SK-N-SH (cell line): ENCODE results near the gene CFTR. TPM values are rescaled to one million over a fixed set of nuclear protein-coding genes. Genes with fewer than 3 reads are reported as not detected.

ENCODE experiments used
- CTCF ChIA-PET: fragments of 300-600, 350-600 bp; formaldehyde crosslinking; extraction: SDS; loops from one replicate; lab custom pipeline; 2021; lab: Yijun Ruan, JAX
- POLR2A ChIA-PET: fragments of 350-600 bp; sonication (Branson Sonifier 250); formaldehyde crosslinking; extraction: SDS; loops from one replicate; lab custom pipeline; 2020; ENCODE audit warnings: antibody characterized with exemption, inconsistent platforms; lab: Yijun Ruan, JAX
- DNase-seq: peaks from one replicate; pipeline ENCODE4 v3.0.0; 2012
- H2AFZ ChIP-seq: fragments of 200-600 bp; sonication (generic); 2 replicates; pipeline ENCODE4 v1.8.1; 2016; ENCODE audit warnings: antibody characterized with exemption, mild to moderate bottlenecking, low read depth
- H3F3A ChIP-seq: fragments of 200-600 bp; sonication (generic); replicated peaks from 2 replicates; pipeline ENCODE3; 2016; ENCODE audit warnings: antibody characterized with exemption, mild to moderate bottlenecking; ENCODE audit not compliant: insufficient read depth
- H3K27ac ChIP-seq, 2 experiments: fragments of 200-500 bp in 1 of 2; fragments of 200-600 bp in 1 of 2; sonication (Bioruptor generic) in 1 of 2; sonication (generic), shearing (Covaris generic) in 1 of 2; 2 replicates each; pipeline versions ENCODE4 v1.5.1 to v1.6.1; 2014 to 2016; ENCODE audit warnings: low read depth in 2 of 2, inconsistent platforms in 1 of 2, low read length in 1 of 2, mild to moderate bottlenecking in 1 of 2, mixed read lengths in 1 of 2
- H3K27me3 ChIP-seq: fragments of 200-600 bp; sonication (generic), shearing (Covaris generic); 2 replicates; pipeline ENCODE4 v1.6.1; 2016; ENCODE audit warnings: mixed run types; ENCODE audit not compliant: insufficient read depth
- H3K36me3 ChIP-seq, 2 experiments: fragments of 200-500 bp in 1 of 2; fragments of 200-600 bp in 1 of 2; sonication (Bioruptor generic) in 1 of 2; sonication (generic) in 1 of 2; replicated peaks in 1 of 2; 2 replicates each; pipeline versions ENCODE3 to v1.5.1; 2014 to 2016; ENCODE audit warnings: low read length in 1 of 2, mild to moderate bottlenecking in 1 of 2; ENCODE audit not compliant: insufficient read depth in 2 of 2, control insufficient read depth in 1 of 2
- H3K4me1 ChIP-seq, 2 experiments: fragments of 200-500 bp in 1 of 2; fragments of 200-600 bp in 1 of 2; sonication (Bioruptor generic) in 1 of 2; sonication (generic), shearing (Covaris generic) in 1 of 2; 2 replicates each; pipeline versions ENCODE4 v1.5.1 to v1.6.1; 2014 to 2016; ENCODE audit warnings: low read depth in 1 of 2, low read length in 1 of 2, mixed run types in 1 of 2; ENCODE audit not compliant: insufficient read depth in 2 of 2, control insufficient read depth in 1 of 2
- H3K4me2 ChIP-seq: fragments of 200-600 bp; sonication (generic), shearing (Covaris generic); 2 replicates; pipeline ENCODE4 v1.6.1; 2017; ENCODE audit warnings: mixed run types
- H3K4me3 ChIP-seq, 2 experiments: fragments of 200-500 bp in 1 of 2; fragments of 200-600 bp in 1 of 2; sonication (Bioruptor generic) in 1 of 2; sonication (generic), shearing (Covaris generic) in 1 of 2; 2 replicates each; pipeline versions ENCODE4 v1.5.1 to v1.8.1; 2014 to 2016; ENCODE audit warnings: low read depth in 2 of 2, inconsistent platforms in 1 of 2, low read length in 1 of 2, mild to moderate bottlenecking in 1 of 2, mixed read lengths in 1 of 2, moderate library complexity in 1 of 2
- H3K79me2 ChIP-seq: fragments of 200-600 bp; sonication (generic); 2 replicates; pipeline ENCODE4 v1.8.1; 2017; ENCODE audit warnings: mild to moderate bottlenecking; ENCODE audit not compliant: insufficient read depth
- H3K9ac ChIP-seq: fragments of 200-600 bp; sonication (generic); 2 replicates; pipeline ENCODE4 v1.6.1; 2017; ENCODE audit warnings: mixed run types
- H3K9me2 ChIP-seq: fragments of 200-600 bp; sonication (generic); 2 replicates; pipeline ENCODE4 v1.6.1; 2017; ENCODE audit warnings: mixed run types
- H3K9me3 ChIP-seq: fragments of 200-600 bp; sonication (generic); 2 replicates; pipeline ENCODE4 v1.6.1; 2017; ENCODE audit warnings: mixed run types, mild to moderate bottlenecking, moderate library complexity
- H4K20me1 ChIP-seq: fragments of 200-600 bp; sonication (generic); 2 replicates; pipeline ENCODE4 v1.6.1; 2017; ENCODE audit warnings: mild to moderate bottlenecking, mixed run types; ENCODE audit not compliant: insufficient read depth
- CHD2 ChIP-seq: fragments of 150-350 bp; IDR thresholded peaks from 2 replicates; pipeline ENCODE4 v1.6.1; 2018; ENCODE audit warnings: low read length; ENCODE audit not compliant: partially characterized antibody
- EP300 ChIP-seq, 2 experiments: IDR thresholded peaks; 2 replicates each; pipeline versions ENCODE4 v1.4.0 to v1.6.1; 2012; ENCODE audit warnings: borderline replicate concordance in 1 of 2, low read depth in 1 of 2, low read length in 1 of 2
- EZH2phosphoT487 ChIP-seq: fragments of 200-600 bp; sonication (generic); IDR thresholded peaks from 2 replicates; pipeline ENCODE4 v1.6.1; 2017; ENCODE audit warnings: low read depth, mixed run types, mild to moderate bottlenecking, antibody characterized with exemption, moderate library complexity, borderline replicate concordance
- FOSL2 ChIP-seq: IDR thresholded peaks from 2 replicates; pipeline ENCODE4 v1.4.0; 2012; ENCODE audit warnings: low read depth, mild to moderate bottlenecking, moderate library complexity, borderline replicate concordance
- FOXJ3 ChIP-seq: sonication (generic); formaldehyde crosslinking; IDR thresholded peaks from 2 replicates; pipeline ENCODE4 v1.5.1; 2020; ENCODE audit warnings: mild to moderate bottlenecking, missing genetic modification reagents
- GATA2 ChIP-seq: sonication (generic); formaldehyde crosslinking; IDR thresholded peaks from 2 replicates; pipeline ENCODE4 v1.5.0; 2020; ENCODE audit warnings: mild to moderate bottlenecking, missing genetic modification reagents
- IRF3 ChIP-seq: fragments of 150-350 bp; IDR thresholded peaks from 2 replicates; pipeline ENCODE4 v1.6.1; 2016; ENCODE audit warnings: mild to moderate bottlenecking, low read depth, low read length
- MAX ChIP-seq: IDR thresholded peaks from 2 replicates; pipeline ENCODE4 v1.4.0; 2012; ENCODE audit warnings: low read depth
- MEF2A ChIP-seq: IDR thresholded peaks from 2 replicates; pipeline ENCODE4 v1.4.0; 2012; ENCODE audit warnings: low read depth, borderline replicate concordance
- NFIC ChIP-seq: IDR thresholded peaks from 2 replicates; pipeline ENCODE4 v1.4.0; 2012; ENCODE audit warnings: borderline replicate concordance
- PBX3 ChIP-seq: IDR thresholded peaks from 2 replicates; pipeline ENCODE4; 2012
- REST ChIP-seq: IDR thresholded peaks from 2 replicates; pipeline ENCODE4 v1.6.1; 2012; ENCODE audit warnings: mild to moderate bottlenecking, low read depth, low read length, moderate library complexity
- RFX5 ChIP-seq: IDR thresholded peaks from 2 replicates; pipeline ENCODE4 v1.6.1; 2012; ENCODE audit warnings: mild to moderate bottlenecking, improper control_type of control experiment, low read length
- RXRA ChIP-seq: IDR thresholded peaks from 2 replicates; pipeline ENCODE4 v1.4.0; 2012; ENCODE audit warnings: low read depth, mild to moderate bottlenecking, borderline replicate concordance
- USF2 ChIP-seq: fragments of 150-350 bp; IDR thresholded peaks from 2 replicates; pipeline ENCODE4 v1.6.1; 2017; ENCODE audit warnings: antibody characterized with exemption, low read length, low read depth, borderline replicate concordance
- ZBTB33 ChIP-seq: IDR thresholded peaks from 2 replicates; pipeline ENCODE4 v1.4.0; 2012; ENCODE audit warnings: low read depth, borderline replicate concordance
- WGBS: methylation state at CpG from one replicate; pipeline ENCODE4 v1.1.6; 2017; ENCODE audit warnings: low lambda C conversion rate; 5-methylcytosine and 5-hydroxymethylcytosine counted together
- polyA plus RNA-seq, 3 experiments: library from polyadenylated mRNA; depleted of rRNA; stranded (reverse); fragments of >200 nt; gene quantifications; 2 replicates each; pipeline ENCODE4 v1.2.3, GENCODE V29; 2012

The CFTR gene
- polyA plus RNA-seq, 1 of the 3 experiments (the other 2 are of a cell fraction): not detected

- H3K4me2 ChIP-seq: no peak overlapping the region
- no peaks in the 10 kb centered on the region for H3K9me2 ChIP-seq
- ChIA-PET CTCF (no interaction called here), POLR2A (no interaction called here)
- no peaks in the 10 kb centered on the region for H3K27me3 ChIP-seq
- no peak overlapping the region for H3K9ac ChIP-seq
- H3K4me3 ChIP-seq: no peak overlapping the region
- H2AFZ ChIP-seq: no peak overlapping the region
- no peaks in the 10 kb centered on the region for H3K36me3 ChIP-seq
- DNase-seq: no peak
- H3K27ac ChIP-seq: no peak overlapping the region
- no peaks in the 10 kb centered on the region for H3K79me2 ChIP-seq
- no peaks in the 10 kb centered on the region for H3K9me3 ChIP-seq
- WGBS: 6% methylated on average over 2 of the region's 2 CpGs
- no peaks in the 10 kb centered on the region for H3F3A ChIP-seq
- H4K20me1 ChIP-seq: no peaks in the 10 kb centered on the region
- TF ChIP-seq IRF3: no peak
- no peak for TF ChIP-seq FOXJ3
- TF ChIP-seq EP300 (IDR thresholded peaks at IDR 0.05; ENCODE audit: borderline replicate concordance in 1 of 2, low read depth in 1 of 2, low read length in 1 of 2): no peak
- no peak for TF ChIP-seq MAX
- no peak for TF ChIP-seq CHD2
- no peak for TF ChIP-seq USF2
- TF ChIP-seq FOSL2: no peak
- no peak for TF ChIP-seq RXRA
- TF ChIP-seq EZH2phosphoT487: no peak
- no peak for TF ChIP-seq GATA2 (CRISPR knock-in tag)
- no peak for TF ChIP-seq PBX3
- H3K4me1 ChIP-seq: no peaks in the 10 kb centered on the region
These were observed 121.1 kb downstream of the CFTR start for GRCh38 chr7:117600911-117601310.

- Histone ChIP-seq H3F3A (no peaks in the 10 kb centered on the region), H3K4me2 (no peak overlapping the region), H3K4me1 (no peaks in the 10 kb centered on the region), H3K27ac (no peak overlapping the region), H3K27me3 (no peaks in the 10 kb centered on the region), H3K79me2 (no peaks in the 10 kb centered on the region), H3K9ac (no peak overlapping the region), H3K9me3 (no peaks in the 10 kb centered on the region), H4K20me1 (no peaks in the 10 kb centered on the region), H3K4me3 (no peak overlapping the region), H3K36me3 (no peaks in the 10 kb centered on the region), H3K9me2 (no peaks in the 10 kb centered on the region), H2AFZ (no peak overlapping the region)
- no peak for DNase-seq
- POLR2A ChIA-PET: no interaction called here
- 2% methylated on average over 4 of the region's 4 CpGs for WGBS
- CTCF ChIA-PET: no interaction called here
- TF ChIP-seq PBX3 (no peak), ZBTB33 (no peak), RFX5 (no peak), FOSL2 (no peak), REST (no peak), MEF2A (no peak), GATA2 (CRISPR knock-in tag) (no peak), NFIC (no peak)
These were observed 123.8 kb downstream of the CFTR start for GRCh38 chr7:117603627-117604026.
